Mesenchymal stem cell (in vitro differentiated cells and primary cell): ENCODE results near the gene ZFAND6.
"Not testable (repeated sequence)": the region's sequence is repeated elsewhere in the genome, so short reads cannot be mapped to it uniquely, and the experiment has no call there.

Source experiments
- DNase-seq: peaks from one replicate; pipeline ENCODE4 v3.0.0-alpha.2; 2013
- H2AFZ ChIP-seq: one replicate; pipeline ENCODE4 v1.6.1; 2013; ENCODE audit warnings: low read depth, mild to moderate bottlenecking, control low read depth, inconsistent platforms, low read length, moderate library complexity
- H2AK5ac ChIP-seq: 2 replicates; pipeline ENCODE4 v1.6.1; 2013; ENCODE audit warnings: low read length, moderate library complexity, mild to moderate bottlenecking, inconsistent platforms; ENCODE audit not compliant: severe bottlenecking
- H2BK120ac ChIP-seq: one replicate; pipeline ENCODE4 v1.6.1; 2013; ENCODE audit warnings: low read depth, mild to moderate bottlenecking, inconsistent platforms, low read length, moderate library complexity
- H2BK12ac ChIP-seq, 2 experiments: one replicate each; pipeline ENCODE4 v1.6.1; 2013; ENCODE audit warnings: inconsistent platforms in 2 of 2, low read length in 2 of 2, mild to moderate bottlenecking in 2 of 2, moderate library complexity in 2 of 2, control low read depth in 1 of 2
- H2BK15ac ChIP-seq: one replicate; pipeline ENCODE4 v1.6.1; 2013; ENCODE audit warnings: mild to moderate bottlenecking, low read depth, inconsistent platforms; ENCODE audit not compliant: poor library complexity, severe bottlenecking
- H2BK5ac ChIP-seq: 2 replicates; pipeline ENCODE4 v1.6.1; 2013; ENCODE audit warnings: low read depth, mild to moderate bottlenecking, low read length, control low read depth, inconsistent platforms; ENCODE audit not compliant: poor library complexity, severe bottlenecking
- H3K14ac ChIP-seq, 2 experiments: one replicate each; pipeline ENCODE4 v1.6.1; 2013; ENCODE audit warnings: inconsistent platforms in 2 of 2, low read length in 2 of 2, control low read depth in 1 of 2, mild to moderate bottlenecking in 1 of 2, moderate library complexity in 1 of 2
- H3K18ac ChIP-seq, 2 experiments: one replicate each; pipeline ENCODE4 v1.6.1; 2013; ENCODE audit warnings: inconsistent platforms in 2 of 2, low read length in 2 of 2, control low read depth in 1 of 2, low read depth in 1 of 2, mild to moderate bottlenecking in 1 of 2
- H3K23ac ChIP-seq, 2 experiments: one replicate each; pipeline ENCODE4 v1.6.1; 2013; ENCODE audit warnings: inconsistent platforms in 2 of 2, low read length in 2 of 2, mild to moderate bottlenecking in 2 of 2, moderate library complexity in 2 of 2, control low read depth in 1 of 2
- H3K27ac ChIP-seq: 2 replicates; pipeline ENCODE4 v1.5.1; 2013; ENCODE audit warnings: mild to moderate bottlenecking, moderate library complexity, low read length, control low read depth, inconsistent platforms; ENCODE audit not compliant: poor library complexity, severe bottlenecking
- H3K27me3 ChIP-seq, 2 experiments: 2 replicates each; pipeline versions ENCODE4 v1.6.1 to v1.7.0; 2013; ENCODE audit warnings: low read length in 2 of 2, mild to moderate bottlenecking in 2 of 2, moderate library complexity in 2 of 2, control low read depth in 1 of 2, inconsistent platforms in 1 of 2; ENCODE audit not compliant: control insufficient read depth in 1 of 2, insufficient read depth in 1 of 2
- H3K36me3 ChIP-seq, 2 experiments: 2 replicates each; pipeline versions ENCODE4 v1.6.1 to v1.7.0; 2013; ENCODE audit warnings: low read length in 2 of 2, control low read depth in 1 of 2, inconsistent platforms in 1 of 2, low read depth in 1 of 2, mild to moderate bottlenecking in 1 of 2; ENCODE audit not compliant: insufficient read depth in 2 of 2, control insufficient read depth in 1 of 2
- H3K4ac ChIP-seq, 2 experiments: one replicate each; pipeline ENCODE4 v1.6.1; 2013; ENCODE audit warnings: inconsistent platforms in 2 of 2, low read length in 2 of 2, mild to moderate bottlenecking in 2 of 2, moderate library complexity in 2 of 2, control low read depth in 1 of 2, low read depth in 1 of 2
- H3K4me1 ChIP-seq: 2 replicates; pipeline ENCODE4 v1.6.1; 2013; ENCODE audit warnings: low read depth, low read length, control low read depth; ENCODE audit not compliant: control insufficient read depth, insufficient read depth
- H3K4me2 ChIP-seq: 2 replicates; pipeline ENCODE4 v1.6.1; 2013; ENCODE audit warnings: low read length, mild to moderate bottlenecking, inconsistent platforms; ENCODE audit not compliant: poor library complexity, severe bottlenecking
- H3K4me3 ChIP-seq, 2 experiments: 2 replicates each; pipeline versions ENCODE4 v1.5.1 to v1.7.0; 2013; ENCODE audit warnings: low read length in 2 of 2, mild to moderate bottlenecking in 2 of 2, control low read depth in 1 of 2, low read depth in 1 of 2; ENCODE audit not compliant: insufficient read depth in 1 of 2
- H3K79me1 ChIP-seq: replicated peaks from 2 replicates; pipeline ENCODE4 v1.6.1; 2013; ENCODE audit warnings: mild to moderate bottlenecking, control low read depth, low read length, inconsistent platforms; ENCODE audit not compliant: poor library complexity, severe bottlenecking
- H3K9ac ChIP-seq: 2 replicates; pipeline ENCODE4 v1.7.0; 2013; ENCODE audit warnings: mild to moderate bottlenecking, low read length, moderate library complexity
- H3K9me3 ChIP-seq: 2 replicates; pipeline ENCODE4 v1.7.0; 2013; ENCODE audit warnings: mild to moderate bottlenecking, low read length; ENCODE audit not compliant: control insufficient read depth
- H4K8ac ChIP-seq: one replicate; pipeline ENCODE4 v1.6.1; 2013; ENCODE audit warnings: inconsistent platforms, mild to moderate bottlenecking, low read length, moderate library complexity
- H4K91ac ChIP-seq: one replicate; pipeline ENCODE4 v1.6.1; 2013; ENCODE audit warnings: mild to moderate bottlenecking, low read length, inconsistent platforms
- WGBS: methylation state at CpG from one replicate; pipeline ENCODE4 v1.1.7; 2013; ENCODE audit warnings: mixed read lengths; 5-methylcytosine and 5-hydroxymethylcytosine counted together

Gene ZFAND6

DNA sequence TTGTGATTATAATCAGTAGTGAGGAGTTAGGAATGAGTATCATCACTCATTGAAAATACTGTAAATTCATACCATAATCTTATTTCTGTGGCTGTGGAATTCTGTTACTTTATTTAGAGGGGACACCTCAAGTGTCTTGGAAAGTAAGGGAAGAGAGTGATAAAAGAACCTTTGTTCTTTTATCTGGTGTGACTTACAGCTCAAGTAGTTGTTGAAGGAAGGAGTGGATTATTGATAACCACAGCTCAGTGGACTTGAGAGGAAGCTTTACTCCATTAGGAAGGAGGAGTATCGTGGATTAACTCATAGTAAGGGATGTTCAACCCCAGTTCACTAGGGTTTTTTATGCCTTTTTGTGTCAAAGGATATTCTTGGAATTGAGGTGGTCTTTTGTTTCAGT, 61.2 kb downstream of the ZFAND6 start:
- 95% methylated on average over 1 of the region's 1 CpG for WGBS
- H2BK120ac ChIP-seq = no peak overlapping the region
- no peak overlapping the region for H3K4ac ChIP-seq
- no peak overlapping the region for H2AFZ ChIP-seq
- H4K8ac ChIP-seq = no peak overlapping the region
- no peaks in the 10 kb centered on the region for H3K9me3 ChIP-seq
- no peak overlapping the region for H3K18ac ChIP-seq
- H3K27ac ChIP-seq = no peak overlapping the region
- no peak for DNase-seq
- peaks cover 4% of the 10 kb centered on the region for H3K79me1 ChIP-seq
- H2BK15ac ChIP-seq = no peak overlapping the region
- H3K27me3 ChIP-seq = no peaks in the 10 kb centered on the region
- H3K14ac ChIP-seq = no peak overlapping the region
- H3K9ac ChIP-seq = no peak overlapping the region
- no peak overlapping the region for H4K91ac ChIP-seq
- H3K4me2 ChIP-seq = no peak overlapping the region
- H3K23ac ChIP-seq = no peak overlapping the region
- no peak overlapping the region for H2BK5ac ChIP-seq
- no peaks in the 10 kb centered on the region for H3K4me1 ChIP-seq
- no peak overlapping the region for H2AK5ac ChIP-seq
- H3K36me3 ChIP-seq = peaks cover 4 to 49% of the 10 kb centered on the region in 2 experiments
- no peak overlapping the region for H2BK12ac ChIP-seq
- no peak overlapping the region for H3K4me3 ChIP-seq

DNA sequence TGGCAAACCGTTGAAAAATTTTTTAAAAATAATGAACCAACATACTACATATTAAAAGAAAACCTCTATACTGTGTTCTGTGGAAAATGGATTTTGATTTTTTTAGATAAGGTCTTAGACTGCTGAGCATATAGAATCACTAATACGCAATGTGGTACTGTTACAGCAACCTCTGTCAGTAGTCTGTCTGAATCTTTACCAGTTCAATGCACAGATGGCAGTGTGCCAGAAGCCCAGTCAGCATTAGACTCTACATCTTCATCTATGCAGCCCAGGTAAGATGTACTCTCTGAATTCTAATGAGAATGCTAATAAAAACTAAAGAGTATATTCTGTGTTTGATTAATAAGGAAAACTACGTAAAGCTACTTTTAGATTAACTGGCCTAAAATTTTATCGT, 62.1 kb downstream of the ZFAND6 start:
- no peak overlapping the region for H3K23ac ChIP-seq
- no peak overlapping the region for H4K8ac ChIP-seq
- peaks cover 4 to 58% of the 10 kb centered on the region in 2 experiments for H3K36me3 ChIP-seq
- H2BK120ac ChIP-seq = no peak overlapping the region
- no peaks in the 10 kb centered on the region for H3K4me1 ChIP-seq
- DNase-seq = no peak
- no peak overlapping the region for H2BK5ac ChIP-seq
- H3K9me3 ChIP-seq = no peaks in the 10 kb centered on the region
- no peak overlapping the region for H2AFZ ChIP-seq
- no peak overlapping the region for H2BK15ac ChIP-seq
- no peak overlapping the region for H3K4me2 ChIP-seq
- H3K27me3 ChIP-seq = no peaks in the 10 kb centered on the region
- H3K14ac ChIP-seq = no peak overlapping the region
- no peak overlapping the region for H4K91ac ChIP-seq
- no peak overlapping the region for H3K18ac ChIP-seq
- H2AK5ac ChIP-seq = no peak overlapping the region
- no peak overlapping the region for H2BK12ac ChIP-seq
- H3K9ac ChIP-seq = no peak overlapping the region
- H3K27ac ChIP-seq = no peak overlapping the region
- H3K79me1 ChIP-seq = peaks cover 4% of the 10 kb centered on the region
- H3K4ac ChIP-seq = no peak overlapping the region
- 100% methylated on average over 3 of the region's 4 CpGs for WGBS
- no peak overlapping the region for H3K4me3 ChIP-seq

DNA sequence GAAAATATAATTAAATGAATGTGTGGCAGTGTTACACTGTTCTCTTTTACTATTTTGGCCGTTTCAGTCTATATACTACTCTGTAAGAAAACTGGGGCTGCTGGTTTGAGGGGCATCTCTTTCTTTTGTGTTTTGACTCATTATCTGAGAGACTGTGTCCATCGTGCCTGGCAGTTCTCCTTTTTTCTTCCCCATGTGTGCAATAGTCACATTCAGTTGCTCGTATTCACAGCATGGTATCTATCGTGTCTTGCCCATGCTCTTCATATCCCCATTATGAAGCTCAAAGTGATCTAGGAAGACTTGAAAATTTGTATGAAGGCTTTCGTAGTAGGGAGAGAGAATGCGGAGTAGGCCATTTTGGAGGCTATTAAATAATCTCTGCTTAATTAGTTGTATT, 63.6 kb downstream of the ZFAND6 start:
- no peak overlapping the region for H3K9ac ChIP-seq
- no peak overlapping the region for H2BK120ac ChIP-seq
- no peak overlapping the region for H3K18ac ChIP-seq
- no peak for DNase-seq
- no peaks in the 10 kb centered on the region for H3K4me1 ChIP-seq
- H3K36me3 ChIP-seq = peaks cover 7 to 62% of the 10 kb centered on the region in 2 experiments
- no peak overlapping the region for H3K14ac ChIP-seq
- no peak overlapping the region for H3K4ac ChIP-seq
- WGBS = over 99% methylated on average over 6 of the region's 6 CpGs
- peaks cover 5% of the 10 kb centered on the region for H3K79me1 ChIP-seq
- no peak overlapping the region for H3K27ac ChIP-seq
- no peak overlapping the region for H2AFZ ChIP-seq
- H2AK5ac ChIP-seq = no peak overlapping the region
- no peak overlapping the region for H4K91ac ChIP-seq
- no peak overlapping the region for H3K4me3 ChIP-seq
- H3K27me3 ChIP-seq = no peaks in the 10 kb centered on the region
- no peak overlapping the region for H4K8ac ChIP-seq
- no peaks in the 10 kb centered on the region for H3K9me3 ChIP-seq
- H2BK5ac ChIP-seq = no peak overlapping the region
- no peak overlapping the region for H2BK15ac ChIP-seq
- H2BK12ac ChIP-seq = no peak overlapping the region
- no peak overlapping the region for H3K4me2 ChIP-seq
- H3K23ac ChIP-seq = no peak overlapping the region

DNA sequence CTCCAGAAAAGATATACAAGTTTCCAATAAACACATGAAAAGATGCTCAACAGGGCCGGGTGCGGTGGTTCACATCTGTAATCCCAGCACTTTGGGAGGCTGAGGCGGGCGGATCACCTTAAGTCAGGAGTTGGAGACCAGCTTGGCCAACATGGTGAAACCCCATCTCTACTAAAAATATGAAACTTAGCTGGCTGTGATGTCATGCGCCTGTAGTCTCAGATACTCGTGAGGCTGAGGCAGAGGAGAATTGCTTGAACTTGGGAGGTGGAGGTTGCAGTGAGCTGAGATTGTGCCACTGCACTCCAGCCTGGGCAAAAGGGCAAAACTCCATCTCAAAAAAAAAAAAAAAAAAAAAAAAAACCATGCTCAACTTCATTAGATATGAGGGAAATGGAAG, 67.8 kb downstream of the ZFAND6 start:
- not testable (repeated sequence) for H4K91ac ChIP-seq, H2BK15ac ChIP-seq, H3K4ac ChIP-seq, H2BK5ac ChIP-seq, H3K4me3 ChIP-seq, H3K4me1 ChIP-seq, H3K23ac ChIP-seq, H3K27me3 ChIP-seq, H3K9ac ChIP-seq, H2BK12ac ChIP-seq, H2AFZ ChIP-seq, H4K8ac ChIP-seq, H3K18ac ChIP-seq, H3K14ac ChIP-seq, H3K27ac ChIP-seq, H3K9me3 ChIP-seq, H2BK120ac ChIP-seq, H2AK5ac ChIP-seq, H3K4me2 ChIP-seq, DNase-seq
- WGBS = 89% methylated on average over 4 of the region's 6 CpGs
- peaks cover 7 to 83% of the 10 kb centered on the region in 2 experiments for H3K36me3 ChIP-seq
- H3K79me1 ChIP-seq = peaks cover 11% of the 10 kb centered on the region
